ENCODE data around the gene RFX1. TPM values are rescaled to one million over a fixed set of nuclear protein-coding genes. Genes with fewer than 3 reads are reported as not detected.
"Not testable (repeated sequence)": the region's sequence is repeated elsewhere in the genome, so short reads cannot be mapped to it uniquely, and the experiment has no call there.

The RFX1 gene
- total and polyA plus RNA-seq, 8 donors: 5.5 to 55.6 (median 7.6) TPM

GRCh38 chr19:14027856-14028450, 21.8 kb upstream of the RFX1 start, which contains the start of gene RLN3:
Gene RLN3 (plus strand): TSS chr19:14028148. CDS start chr19:14028205, 57 bp downstream.
- no peak for TF ChIP-seq CTCF (IDR thresholded peaks at IDR 0.05)
- Histone ChIP-seq H3K27me3 (no peaks in the 10 kb centered on the region), H3K4me1 (peaks cover 0 to 8% (median 0%) of the 10 kb centered on the region in 3 donors), H3K36me3 (no peaks in the 10 kb centered on the region), H3K4me3 (no peak within 1 kb of the TSS), H3K9me3 (no peaks in the 10 kb centered on the region), H3K27ac (no peak within 1 kb of the TSS)
- intact Hi-C loops (cut with DNase I): no loop called here
- DNase-seq: no peak
- no peak for FAIRE-seq
- ATAC-seq: no peak
- WGBS, 2 donors: 59% methylated on average over 24 of the region's 24 CpGs

- H3K36me3 ChIP-seq; intact Hi-C loops (cut with DNase I): not testable (repeated sequence)
- WGBS, 2 donors: 80 to 89% methylated on average over 5 of the region's 5 CpGs
Observed at GRCh38 chr19:14026652-14027192, 20.6 kb upstream of the RFX1 start.

GRCh38 chr19:14023404-14024235, 17.5 kb upstream of the RFX1 start:
- Histone ChIP-seq H3K27me3 (no peaks in the 10 kb centered on the region), H3K27ac (peak overlapping the region in 2 of 4 donors; percentile 47 to 50), H3K36me3 (no peaks in the 10 kb centered on the region), H3K9me3 (no peaks in the 10 kb centered on the region), H3K4me3 (no peak overlapping the region), H3K4me1 (peaks cover 0 to 5% (median 0%) of the 10 kb centered on the region in 3 donors)
- ATAC-seq (peak; percentile 87 to 99 (median 96)), DNase-seq (peak; percentile 58 to 79 (median 62)), FAIRE-seq (no peak)
- intact Hi-C loops (cut with DNase I): no loop called here
- TF ChIP-seq CTCF (IDR thresholded peaks at IDR 0.05): peak; percentile 12 to 36 (median 34)
- WGBS, 2 donors: 53% methylated on average over 9 of the region's 9 CpGs

More at GRCh38 chr19:14026652-14027192, 20.6 kb upstream of the RFX1 start:
- not testable (repeated sequence) for ATAC-seq, H3K27ac ChIP-seq, DNase-seq, H3K4me1 ChIP-seq, H3K27me3 ChIP-seq, H3K9me3 ChIP-seq, FAIRE-seq, H3K4me3 ChIP-seq

GRCh38 chr19:14022469-14022868, 16.3 kb upstream of the RFX1 start:
- FAIRE-seq (no peak), DNase-seq (no peak), ATAC-seq (no peak)
- no peak overlapping the region for H3K27ac ChIP-seq
- no peak for TF ChIP-seq CTCF (IDR thresholded peaks at IDR 0.05)
- H3K27me3 ChIP-seq: no peaks in the 10 kb centered on the region
- H3K4me3 ChIP-seq: no peak overlapping the region
- no peaks in the 10 kb centered on the region for H3K9me3 ChIP-seq
- peaks cover 0 to 5% (median 0%) of the 10 kb centered on the region in 3 donors for H3K4me1 ChIP-seq
- WGBS, 2 donors: 81 to 82% methylated on average over 4 of the region's 4 CpGs
- intact Hi-C loops (cut with DNase I): no loop called here
- H3K36me3 ChIP-seq: no peaks in the 10 kb centered on the region

GRCh38 chr19:14021474-14021873, 15.4 kb upstream of the RFX1 start:
- Histone ChIP-seq H3K4me1 (peaks cover 0 to 5% (median 0%) of the 10 kb centered on the region in 3 donors), H3K27me3 (no peaks in the 10 kb centered on the region), H3K27ac (no peak overlapping the region), H3K4me3 (no peak overlapping the region), H3K9me3 (no peaks in the 10 kb centered on the region), H3K36me3 (no peaks in the 10 kb centered on the region)
- FAIRE-seq (no peak), ATAC-seq (no peak), DNase-seq (no peak)
- 85 to 87% methylated on average over 5 of the region's 5 CpGs for WGBS, 2 donors
- TF ChIP-seq CTCF (IDR thresholded peaks at IDR 0.05): no peak
- intact Hi-C loops (cut with DNase I): no loop called here

- H3K27me3 ChIP-seq; H3K27ac ChIP-seq; H3K9me3 ChIP-seq; ATAC-seq; intact Hi-C loops (cut with DNase I); H3K4me3 ChIP-seq; FAIRE-seq; H3K36me3 ChIP-seq: not testable (repeated sequence)
- WGBS, 2 donors: 88 to 94% methylated on average over 3 of the region's 3 CpGs
- peak in 1 of 6 donors; percentile 1 for DNase-seq
- H3K4me1 ChIP-seq: peaks cover 0 to 12% (median 0%) of the 10 kb centered on the region in 3 donors
Observed at GRCh38 chr19:14019739-14020138, 13.6 kb upstream of the RFX1 start.
